Pancreas (tissue), 10 donors: ENCODE results near the gene PC. TPM values are rescaled to one million over a fixed set of nuclear protein-coding genes. Genes with fewer than 3 reads are reported as not detected.

Experiments
- ATAC-seq, 4 donors: fragments of 200-7000 bp; cut with Tn5 transposase; one replicate each; pipeline versions ENCODE4 v1.8.0 to v1.9.1; 2020; ENCODE audit warnings: mild to moderate bottlenecking in 4 of 4, moderate library complexity in 4 of 4
- DNase-seq, 6 donors: peaks; one replicate each; pipeline ENCODE4 v3.0.0-alpha.2; 2020
- FAIRE-seq: peaks from 2 replicates; lab custom pipeline; 2012; peaks lifted over from hg19 to GRCh38; lab: Jason Lieb, UNC
- H3K27ac ChIP-seq, 4 donors: fragments of 200-600 bp; sonication (generic); 1 replicate in 3 of 4; 2 replicates in 1 of 4; pipeline versions ENCODE4 v1.5.0 to v1.8.0; 2020
- H3K27me3 ChIP-seq, 4 donors: fragments of 200-600 bp; one replicate each; pipeline ENCODE4 v1.8.0; 2021
- H3K36me3 ChIP-seq, 3 donors: fragments of 200-600 bp; sonication (generic) in 1 of 3; one replicate each; pipeline versions ENCODE4 v1.5.0 to v1.8.0; 2020 to 2021
- H3K4me1 ChIP-seq, 3 donors: fragments of 200-600 bp; one replicate each; pipeline ENCODE4 v1.8.0; 2021
- H3K4me3 ChIP-seq, 4 donors: fragments of 200-600 bp; sonication (generic) in 2 of 4; one replicate each; pipeline versions ENCODE4 v1.5.0 to v1.8.0; 2020 to 2021
- H3K9me3 ChIP-seq, 4 donors: fragments of 200-600 bp; one replicate each; pipeline ENCODE4 v1.8.0; 2021
- WGBS, 2 donors: extraction: QIAGEN DNeasy Blood & Tissue Kit; methylation state at CpG; one replicate each; pipeline ENCODE4 v1.1.7; 2013; 5-methylcytosine and 5-hydroxymethylcytosine counted together
- intact Hi-C, 3 donors: fragments of 100-400 bp; cut with DNase I; formaldehyde crosslinking; loops; one replicate each; pipeline versions ENCODE4 v1.11.1 to v1.14.2; 2022
- polyA plus RNA-seq, 2 donors: library from polyadenylated mRNA; stranded (reverse); fragments of 200-250 nt; gene quantifications; one replicate each; pipeline ENCODE4 v1.2.3, GENCODE V29; 2013
- total RNA-seq, 6 donors: library from RNA; stranded (reverse); fragmentation: NEBNext Ultra II Directional in 4 of 6; extraction: Animal tissue kit (Norgen Biotek cat#: 25700) in 4 of 6; gene quantifications; one replicate each; pipeline versions ENCODE4 v1.2.1 to v1.2.4, GENCODE V29; 2021 to 2023
- TF ChIP-seq, protein P1 (sequence below), 4 donors: fragments of 200-600 bp; sonication (generic) in 3 of 4; IDR thresholded peaks; one replicate each; pipeline versions ENCODE4 v1.5.0 to v1.8.0; 2021; ENCODE audit warnings: antibody characterized with exemption in 4 of 4
- donor health status: healthy with polysubstance abuse.
- donor health status: DM: no; HTN: no; CAD: no; lungs with moderate emphysema.
- donor health status: DM: no; HTN: no; CAD: no.
- donor health status: control.
- donor health status: control.
- donor health status: Bipolar disorder and iron deficiency.
- donor health status: DM: yes; HTN: yes; CAD: no.
- donor health status: DM: no; HTN: no; CAD: no.
- donor health status: DM: no; HTN: no; CAD: no.
- donor health status: DM: yes; HTN: yes; CAD: no.

PC gene
- total and polyA plus RNA-seq, 8 donors = 4.1 to 16.0 (median 10.4) TPM

DNA sequence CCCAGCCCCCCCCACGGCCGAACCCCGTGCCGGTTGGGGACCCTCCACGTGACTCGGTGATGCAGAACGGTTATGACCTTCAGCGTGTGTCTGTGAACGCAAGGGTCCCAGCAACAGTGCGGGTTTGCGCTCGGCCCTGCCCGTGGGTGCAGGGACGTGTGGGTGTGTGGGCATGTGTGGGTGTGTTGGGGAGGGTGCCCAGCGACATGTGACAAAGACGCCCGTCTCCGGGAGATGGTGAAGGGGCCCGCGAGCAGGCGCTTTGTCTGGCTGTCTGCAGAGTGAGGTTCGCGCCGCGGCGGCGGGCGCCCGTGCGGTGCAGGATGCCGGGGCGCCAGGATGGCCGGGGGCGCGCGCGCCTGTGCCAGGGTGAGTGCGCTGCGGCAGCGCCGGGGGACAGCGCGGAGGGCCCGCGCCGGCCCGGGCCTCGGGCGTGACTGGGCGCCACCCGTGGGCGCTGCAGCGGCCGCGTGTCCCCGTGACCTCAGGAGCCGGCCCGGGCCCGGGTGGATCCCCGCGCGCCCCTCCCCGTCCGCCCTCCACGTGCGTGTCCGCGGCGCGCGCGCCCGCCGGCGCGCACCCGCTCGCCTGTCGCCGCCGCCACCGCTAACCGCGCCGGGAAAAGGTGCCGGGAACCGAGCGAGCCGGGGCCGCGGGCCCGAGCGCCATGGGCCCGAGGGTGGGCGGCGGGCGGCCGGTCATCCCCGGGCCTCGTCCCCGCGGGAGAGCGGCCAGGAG lies 101.5 kb downstream of the PC start, which contains the start of gene LRFN4:
TSS of gene LRFN4 (plus strand) at position 569 of the 738 bp plus-strand sequence. CDS start 681 bp downstream, outside the sequence.
- intact Hi-C loops = no loop called here

DNA sequence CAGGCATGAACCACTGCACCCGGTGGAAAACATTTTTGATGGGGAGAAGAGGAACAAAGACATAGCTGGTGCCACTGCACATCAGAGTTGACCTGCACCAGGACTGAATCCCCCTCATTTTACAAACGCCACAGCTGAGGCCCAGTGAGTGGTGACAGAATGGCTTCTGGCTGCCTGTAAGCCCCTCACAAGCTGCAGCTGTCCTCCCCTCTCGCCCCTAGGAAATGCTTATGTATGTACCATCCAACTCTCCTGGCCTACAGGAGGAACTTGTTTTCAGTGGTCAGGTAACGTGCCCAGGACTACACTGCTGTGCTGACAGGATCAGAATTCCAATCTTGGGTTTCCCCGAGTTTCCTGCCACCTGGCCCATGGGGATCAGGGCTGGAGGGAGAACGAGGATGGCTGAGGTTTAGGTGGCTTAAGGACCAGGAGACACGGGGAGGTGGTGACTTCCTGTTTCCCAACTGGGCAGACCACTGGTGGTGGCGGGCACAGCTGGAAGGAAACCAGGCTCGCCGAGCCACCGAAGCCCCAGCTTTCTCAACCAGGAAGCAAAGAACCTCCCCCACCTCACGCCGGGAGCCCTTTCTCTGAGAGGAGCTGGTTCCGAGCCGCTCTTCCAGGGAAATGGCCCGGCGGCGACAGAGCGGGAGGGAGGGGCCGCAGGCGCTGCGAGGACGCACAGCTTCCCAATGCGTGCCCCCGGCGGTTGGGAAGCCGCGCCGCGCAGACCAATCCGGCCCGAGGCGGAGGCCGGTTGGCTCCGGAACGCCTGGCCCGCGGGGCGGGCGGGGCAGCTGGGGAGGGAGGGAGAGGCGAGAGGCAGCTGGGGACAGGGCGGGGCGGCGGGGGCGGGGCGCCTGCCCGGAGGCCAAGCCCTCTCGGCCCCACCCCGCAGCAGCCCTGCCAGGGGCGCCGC lies 102.3 kb downstream of the PC start:
- TF ChIP-seq, protein P1, sequence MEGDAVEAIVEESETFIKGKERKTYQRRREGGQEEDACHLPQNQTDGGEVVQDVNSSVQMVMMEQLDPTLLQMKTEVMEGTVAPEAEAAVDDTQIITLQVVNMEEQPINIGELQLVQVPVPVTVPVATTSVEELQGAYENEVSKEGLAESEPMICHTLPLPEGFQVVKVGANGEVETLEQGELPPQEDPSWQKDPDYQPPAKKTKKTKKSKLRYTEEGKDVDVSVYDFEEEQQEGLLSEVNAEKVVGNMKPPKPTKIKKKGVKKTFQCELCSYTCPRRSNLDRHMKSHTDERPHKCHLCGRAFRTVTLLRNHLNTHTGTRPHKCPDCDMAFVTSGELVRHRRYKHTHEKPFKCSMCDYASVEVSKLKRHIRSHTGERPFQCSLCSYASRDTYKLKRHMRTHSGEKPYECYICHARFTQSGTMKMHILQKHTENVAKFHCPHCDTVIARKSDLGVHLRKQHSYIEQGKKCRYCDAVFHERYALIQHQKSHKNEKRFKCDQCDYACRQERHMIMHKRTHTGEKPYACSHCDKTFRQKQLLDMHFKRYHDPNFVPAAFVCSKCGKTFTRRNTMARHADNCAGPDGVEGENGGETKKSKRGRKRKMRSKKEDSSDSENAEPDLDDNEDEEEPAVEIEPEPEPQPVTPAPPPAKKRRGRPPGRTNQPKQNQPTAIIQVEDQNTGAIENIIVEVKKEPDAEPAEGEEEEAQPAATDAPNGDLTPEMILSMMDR (IDR thresholded peaks at IDR 0.05) = no peak
- no peak for FAIRE-seq

More for the DNA sequence above, 101.5 kb downstream of the PC start, which contains the start of gene LRFN4:
- Histone ChIP-seq H3K27me3 (no peaks in the 10 kb centered on the region), H3K4me1 (peaks cover 0 to 6% (median 5%) of the 10 kb centered on the region in 3 donors), H3K9me3 (no peaks in the 10 kb centered on the region), H3K36me3 (no peaks in the 10 kb centered on the region), H3K27ac (peak within 1 kb of the TSS; percentile 56 to 84 (median 64)), H3K4me3 (peak within 1 kb of the TSS; percentile 38 to 57 (median 53))
- 0 to 1% methylated on average over 35 to 103 of the region's 103 CpGs for WGBS, 2 donors
- TF ChIP-seq, protein P1 (IDR thresholded peaks at IDR 0.05) = no peak
- ATAC-seq (peak; percentile 42 to 59 (median 48)), DNase-seq (peak in 1 of 6 donors; percentile 73), FAIRE-seq (no peak)

DNA sequence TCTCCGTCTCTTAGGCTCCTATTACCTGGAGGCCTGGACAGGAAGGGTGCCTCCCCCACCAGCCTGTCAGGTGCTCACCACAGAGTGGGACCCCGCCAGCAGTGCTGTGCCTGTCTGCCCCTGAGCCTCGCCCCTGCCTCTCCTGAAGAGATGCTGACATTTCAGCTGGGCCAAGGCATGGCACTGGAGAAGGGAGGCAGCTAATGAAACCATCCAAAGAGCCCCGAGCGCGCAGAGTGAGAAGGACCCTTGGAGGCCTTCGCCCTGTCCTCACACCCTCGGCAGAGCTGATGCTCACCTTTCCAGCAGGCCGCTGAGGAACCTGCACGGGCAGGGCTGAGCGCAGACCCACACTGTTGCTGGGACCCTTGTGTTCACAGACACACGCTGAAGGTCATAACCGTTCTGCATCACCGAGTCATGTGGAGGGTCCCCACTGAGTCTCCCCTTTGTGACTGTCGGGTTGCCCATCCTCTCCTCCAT lies 103.4 kb downstream of the PC start:
- no peaks in the 10 kb centered on the region for H3K36me3 ChIP-seq
- no peaks in the 10 kb centered on the region for H3K9me3 ChIP-seq
- TF ChIP-seq, protein P1 (IDR thresholded peaks at IDR 0.05) = no peak
- ATAC-seq (no peak), DNase-seq (peak in 3 of 6 donors; percentile 37 to 60 (median 54)), FAIRE-seq (no peak)
- WGBS, 2 donors = 92 to 93% methylated on average over 15 of the region's 15 CpGs
- no peaks in the 10 kb centered on the region for H3K27me3 ChIP-seq
- H3K27ac ChIP-seq = no peak overlapping the region
- intact Hi-C loops = no loop called here
- no peak overlapping the region for H3K4me3 ChIP-seq
- H3K4me1 ChIP-seq = peaks cover 0 to 6% (median 5%) of the 10 kb centered on the region in 3 donors

More for the DNA sequence above, 102.3 kb downstream of the PC start:
- Histone ChIP-seq H3K27me3 (no peaks in the 10 kb centered on the region), H3K36me3 (no peaks in the 10 kb centered on the region), H3K27ac (peak overlapping the region; percentile 56 to 84 (median 64)), H3K4me1 (peaks cover 0 to 6% (median 5%) of the 10 kb centered on the region in 3 donors), H3K4me3 (peak overlapping the region; percentile 38 to 57 (median 53)), H3K9me3 (no peaks in the 10 kb centered on the region)
- intact Hi-C loops = no loop called here
- ATAC-seq (peak; percentile 94 to 96 (median 95)), DNase-seq (peak; percentile 94 to 97 (median 95))
- WGBS, 2 donors = 4 to 11% methylated on average over 22 to 48 of the region's 51 CpGs

GRCh38 chr11:66854231-66854661 lies 103.9 kb downstream of the PC start:
- ATAC-seq (no peak), FAIRE-seq (no peak), DNase-seq (peak in 3 of 6 donors; percentile 22 to 49 (median 49))
- WGBS, 2 donors = 88% methylated on average over 12 of the region's 12 CpGs
- Histone ChIP-seq H3K27ac (no peak overlapping the region), H3K4me1 (peaks cover 0 to 6% (median 5%) of the 10 kb centered on the region in 3 donors), H3K36me3 (no peaks in the 10 kb centered on the region), H3K9me3 (no peaks in the 10 kb centered on the region), H3K27me3 (no peaks in the 10 kb centered on the region), H3K4me3 (no peak overlapping the region)
- TF ChIP-seq, protein P1 (IDR thresholded peaks at IDR 0.05) = no peak
- intact Hi-C loops = no loop called here
